ENCODE results near the gene RABEP1. TPM values are rescaled to one million over a fixed set of nuclear protein-coding genes. Genes with fewer than 3 reads are reported as not detected.

Gene RABEP1
- total and polyA plus RNA-seq, 3 donors from 2014 or later, result 23.2 to 47.4 (median 33.1) TPM

- H3K27ac ChIP-seq, result no peak overlapping the region
- no peaks in the 10 kb centered on the region for H3K36me3 ChIP-seq (ENCODE audit: low read depth, missing control alignments)
- H3K27me3 ChIP-seq, result no peaks in the 10 kb centered on the region
- H3K4me1 ChIP-seq, result no peaks in the 10 kb centered on the region
- no peak for TF ChIP-seq CTCF (IDR thresholded peaks at IDR 0.05)
- TF ChIP-seq POLR2A (IDR thresholded peaks at IDR 0.05), result no peak
- intact Hi-C loops (cut with DNase I; ENCODE audit: low total_unique reads), result no loop called here
- H3K9me3 ChIP-seq, result no peaks in the 10 kb centered on the region
- no peak overlapping the region for H3K4me3 ChIP-seq
- DNase-seq, result no peak
- WGBS, 2 donors, result 93 to 100% methylated on average over 1 of the region's 1 CpG
Observed at GRCh38 chr17:5260542-5260941, 21.5 kb upstream of the RABEP1 start.

DNA sequence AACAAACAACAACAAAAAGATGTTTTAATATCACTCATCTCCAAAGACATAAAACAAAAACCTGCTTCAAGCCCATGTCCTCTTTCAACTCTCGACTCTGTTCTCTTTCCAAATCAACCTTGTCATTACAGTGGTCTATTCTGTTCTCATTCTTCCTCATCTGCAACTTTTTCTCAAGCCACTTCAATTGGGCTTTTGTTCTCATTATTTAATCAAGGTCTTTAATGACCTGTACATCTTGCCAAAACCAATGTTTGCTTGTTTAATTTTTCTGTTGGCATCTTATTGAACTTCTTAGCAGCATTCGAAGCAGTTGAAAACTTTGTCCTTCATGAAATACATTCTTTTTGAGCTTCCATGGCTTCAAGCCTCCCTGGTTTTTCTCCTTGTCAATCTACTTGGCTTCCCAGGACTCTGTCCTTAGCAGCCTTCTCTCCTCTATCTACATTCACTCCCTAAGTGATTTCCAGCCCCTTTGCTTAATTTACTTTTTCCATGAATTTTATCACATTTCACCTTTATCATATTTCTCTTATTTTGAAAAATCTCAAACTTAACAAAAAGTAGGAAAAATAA lies 19.6 kb upstream of the RABEP1 start:
- intact Hi-C loops (cut with DNase I; ENCODE audit: low total_unique reads), result no loop called here
- Histone ChIP-seq H3K4me1 (no peaks in the 10 kb centered on the region), H3K4me3 (no peak overlapping the region), H3K36me3 (ENCODE audit: low read depth, missing control alignments) (no peaks in the 10 kb centered on the region), H3K27me3 (no peaks in the 10 kb centered on the region), H3K9me3 (no peaks in the 10 kb centered on the region), H3K27ac (peak overlapping the region; percentile 24 to 64)
- TF ChIP-seq POLR2A (IDR thresholded peaks at IDR 0.05), result no peak
- no peak for TF ChIP-seq CTCF (IDR thresholded peaks at IDR 0.05)
- no peak for DNase-seq
- 40 to 52% methylated on average over 2 of the region's 2 CpGs for WGBS, 2 donors

GRCh38 chr17:5263441-5263840 lies 18.6 kb upstream of the RABEP1 start:
- Histone ChIP-seq H3K27ac (peak overlapping the region in 1 of 2 donors; percentile 21), H3K4me3 (no peak overlapping the region), H3K4me1 (no peaks in the 10 kb centered on the region), H3K36me3 (ENCODE audit: low read depth, missing control alignments) (no peaks in the 10 kb centered on the region), H3K27me3 (no peaks in the 10 kb centered on the region), H3K9me3 (no peaks in the 10 kb centered on the region)
- DNase-seq, result no peak
- intact Hi-C loops (cut with DNase I; ENCODE audit: low total_unique reads), result no loop called here
- no peak for TF ChIP-seq CTCF (IDR thresholded peaks at IDR 0.05)
- no peak for TF ChIP-seq POLR2A (IDR thresholded peaks at IDR 0.05)
- 90 to 91% methylated on average over 6 of the region's 6 CpGs for WGBS, 2 donors

DNA sequence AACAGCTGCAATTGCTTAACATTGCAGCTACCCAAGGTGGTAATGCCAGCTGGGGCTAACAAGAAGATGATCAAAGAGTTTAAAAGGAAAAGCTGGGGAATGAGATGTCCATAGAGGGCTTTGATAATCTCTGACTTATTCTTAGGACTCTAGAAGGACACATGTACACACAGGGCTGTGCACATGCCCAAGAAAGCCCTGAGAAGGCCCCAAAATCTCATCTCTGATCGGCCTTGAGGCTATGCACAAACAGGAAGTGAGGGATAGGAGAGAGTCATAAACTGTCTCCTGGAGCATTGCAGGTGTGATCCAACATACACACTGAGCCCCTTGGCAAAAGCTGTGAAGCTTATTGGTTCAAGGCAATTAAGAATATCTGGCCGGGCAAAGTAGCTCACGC lies 17.2 kb upstream of the RABEP1 start:
- Histone ChIP-seq H3K9me3 (no peaks in the 10 kb centered on the region), H3K36me3 (ENCODE audit: low read depth, missing control alignments) (no peaks in the 10 kb centered on the region), H3K27me3 (no peaks in the 10 kb centered on the region), H3K27ac (no peak overlapping the region), H3K4me3 (no peak overlapping the region), H3K4me1 (no peaks in the 10 kb centered on the region)
- no peak for TF ChIP-seq POLR2A (IDR thresholded peaks at IDR 0.05)
- TF ChIP-seq CTCF (IDR thresholded peaks at IDR 0.05), result no peak
- intact Hi-C loops (cut with DNase I; ENCODE audit: low total_unique reads), result no loop called here
- 67 to 80% methylated on average over 3 of the region's 3 CpGs for WGBS, 2 donors
- no peak for DNase-seq

DNA sequence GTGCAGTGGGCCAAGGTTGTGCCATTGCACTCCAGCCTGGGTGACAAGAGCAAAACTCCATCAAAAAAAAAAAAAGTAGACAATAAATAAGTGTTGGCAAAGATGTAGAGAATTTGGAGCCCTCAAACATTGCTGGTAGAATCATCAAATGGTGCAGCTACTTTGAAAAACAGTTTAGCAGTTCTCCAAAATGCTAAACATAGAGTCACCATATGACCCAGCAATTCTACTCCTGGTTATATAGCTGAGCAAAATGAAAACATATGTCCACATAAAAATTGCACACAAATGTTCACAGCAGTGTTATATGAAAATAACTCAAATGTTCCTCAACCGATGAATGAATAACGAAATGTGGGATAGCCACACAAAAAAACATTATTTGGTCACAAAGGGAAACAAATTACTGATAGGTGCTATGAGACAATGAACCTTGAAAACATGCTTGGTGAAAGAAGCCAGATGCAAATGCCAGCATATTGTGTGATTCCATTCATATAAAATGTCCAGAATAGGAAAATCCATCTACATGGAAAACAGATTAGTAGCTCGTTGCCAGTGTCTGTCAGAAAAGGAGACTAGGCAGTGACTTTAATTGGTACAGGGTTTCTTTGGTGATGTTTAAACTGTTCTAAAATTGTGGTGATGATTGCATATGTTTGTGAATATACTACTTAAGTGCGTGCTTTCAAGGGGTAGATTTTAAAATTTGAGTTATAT lies 12.7 kb upstream of the RABEP1 start:
- H3K4me3 ChIP-seq, result no peak overlapping the region
- no peaks in the 10 kb centered on the region for H3K9me3 ChIP-seq
- no peaks in the 10 kb centered on the region for H3K36me3 ChIP-seq (ENCODE audit: low read depth, missing control alignments)
- DNase-seq, result no peak
- TF ChIP-seq CTCF (IDR thresholded peaks at IDR 0.05) (no peak), POLR2A (IDR thresholded peaks at IDR 0.05) (no peak)
- H3K27me3 ChIP-seq, result no peaks in the 10 kb centered on the region
- no peaks in the 10 kb centered on the region for H3K4me1 ChIP-seq
- intact Hi-C loops (cut with DNase I; ENCODE audit: low total_unique reads), result no loop called here
- WGBS, 2 donors, result 77 to 80% methylated on average over 4 of the region's 4 CpGs
- no peak overlapping the region for H3K27ac ChIP-seq

Measured in testis (tissue), 3 donors.